Anterior cingulate cortex (tissue), 58 donors: ENCODE data around the gene PET100.

Source experiments
- DNase-seq, 58 donors: peaks; one replicate each; lab custom pipeline; 2025; lab: John Stamatoyannopoulos, UW

Gene PET100

DNA sequence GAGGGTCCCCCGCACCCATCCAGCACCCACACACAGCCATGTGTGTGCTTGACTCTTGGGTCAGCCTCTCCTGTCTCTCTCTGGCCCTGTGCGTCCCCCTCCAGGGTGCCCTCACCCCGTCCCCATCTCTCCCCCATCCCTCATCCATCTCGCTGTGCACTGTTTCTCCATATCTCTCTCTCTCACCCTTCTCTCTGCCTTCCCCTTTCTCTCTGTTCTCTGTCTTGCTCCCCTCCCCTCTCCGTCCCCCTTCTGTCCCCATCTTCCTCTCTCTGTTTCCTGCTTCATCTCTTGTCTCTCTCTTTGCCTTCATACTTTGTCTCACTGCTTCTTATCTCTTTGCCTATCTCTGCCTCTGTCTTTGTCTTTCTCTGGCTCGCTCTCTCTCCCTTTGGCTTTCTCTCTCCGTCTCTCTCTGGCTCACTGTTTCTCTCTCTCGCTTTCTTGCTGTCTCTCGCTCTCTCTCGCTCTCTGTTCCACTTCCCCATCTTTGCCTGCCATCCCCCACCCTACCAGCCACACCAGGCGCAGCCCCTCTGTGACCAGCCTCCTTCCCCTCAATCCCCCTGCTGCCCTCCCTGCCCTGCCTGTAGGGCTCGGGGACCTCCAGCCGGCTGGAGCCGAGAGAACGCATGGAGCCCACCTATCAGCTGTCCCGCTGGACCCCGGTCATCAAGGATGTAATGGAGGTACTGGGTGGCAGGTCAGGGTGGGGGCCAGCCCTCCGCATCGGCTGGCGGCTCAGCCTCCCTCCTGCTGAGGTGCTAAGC, 16.2 kb downstream of the PET100 start:
- no peak for DNase-seq

DNA sequence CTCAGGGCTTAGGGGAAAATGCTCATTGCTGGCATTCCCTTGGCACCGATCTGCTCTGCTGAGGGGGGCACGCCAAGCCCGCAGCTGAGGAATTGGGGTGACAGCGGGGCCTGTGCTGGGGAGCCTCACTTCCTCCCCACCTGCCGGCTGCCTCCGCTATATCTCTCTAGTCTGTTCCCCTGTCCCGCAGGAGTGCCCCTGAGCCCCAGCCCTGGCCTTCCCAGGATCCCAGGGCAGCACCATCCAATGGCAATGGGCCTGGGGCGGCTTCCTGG, 16.8 kb downstream of the PET100 start:
- no peak for DNase-seq

DNA sequence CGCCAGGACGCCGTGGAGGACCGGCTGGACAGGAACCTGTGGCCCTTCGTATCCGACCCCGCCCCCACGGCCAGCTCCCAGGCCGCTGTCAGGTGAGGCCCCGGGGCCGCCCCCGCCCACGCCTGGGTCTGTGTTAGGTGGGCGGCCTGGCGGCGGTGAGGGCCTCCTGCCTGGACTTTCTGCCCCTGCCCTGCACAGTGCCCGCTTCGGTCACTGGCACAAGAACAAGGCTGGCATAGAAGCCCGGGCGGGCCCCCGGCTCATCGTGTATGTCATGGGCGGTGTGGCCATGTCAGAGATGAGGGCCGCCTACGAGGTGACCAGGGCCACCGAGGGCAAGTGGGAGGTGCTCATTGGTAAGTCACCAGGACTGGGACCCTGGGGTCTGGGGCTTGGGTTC, 17.6 kb downstream of the PET100 start:
- no peak for DNase-seq

DNA sequence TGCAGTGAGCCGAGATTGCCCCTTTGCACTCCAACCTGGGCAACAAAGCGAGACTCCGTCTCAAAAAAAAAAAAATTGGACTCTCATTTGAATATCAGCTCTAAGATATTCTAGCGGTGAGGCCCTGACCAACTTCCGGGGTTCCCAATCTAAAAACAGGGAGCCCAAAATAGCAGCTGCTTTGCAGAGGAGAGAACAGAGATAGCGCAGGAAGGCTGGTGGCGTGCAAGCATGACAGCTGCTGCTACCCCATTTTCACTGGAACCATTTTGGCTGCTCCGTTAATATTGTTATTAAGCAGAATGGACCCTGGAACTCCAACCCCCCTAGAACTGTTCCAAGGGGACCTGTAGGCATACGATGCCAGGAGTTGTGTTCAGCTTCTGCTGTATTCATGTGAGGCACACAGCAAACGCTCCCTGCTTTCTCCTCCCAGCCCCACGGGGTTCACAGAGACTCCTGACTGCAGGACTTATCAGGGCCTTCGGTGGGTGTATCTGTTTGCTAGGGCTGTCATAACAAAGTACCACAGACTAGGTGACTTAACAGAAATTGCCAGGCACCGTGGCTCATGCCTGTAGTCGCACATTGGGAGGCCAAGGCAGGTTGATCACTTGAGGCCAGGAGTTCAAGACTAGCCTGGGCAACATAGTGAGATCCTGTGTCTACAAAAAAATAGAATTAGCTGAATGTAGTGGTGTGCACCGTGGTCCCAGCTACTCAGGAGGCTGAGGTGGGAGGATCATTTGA, 18.8 kb downstream of the PET100 start:
- DNase-seq, result no peak

DNA sequence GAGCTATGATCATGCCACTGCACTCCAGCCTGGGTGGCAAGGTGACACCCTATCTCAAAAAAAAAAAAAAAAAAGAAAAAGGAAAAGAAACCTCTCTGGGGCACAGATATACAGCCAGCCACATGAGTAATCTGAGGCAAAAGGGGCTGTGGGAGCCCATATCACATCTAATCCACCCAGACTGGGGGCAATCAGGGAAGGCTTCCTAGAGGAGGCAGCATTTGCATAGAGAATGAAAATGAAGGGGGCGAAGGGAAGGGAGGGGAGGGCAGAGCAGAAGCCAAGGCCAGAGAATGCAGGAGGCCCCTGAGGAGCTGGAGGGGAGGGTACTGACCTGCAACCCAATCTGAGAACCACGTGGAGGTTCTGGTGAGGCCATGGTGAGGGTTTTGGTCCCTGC, 20.6 kb downstream of the PET100 start:
- DNase-seq, result no peak

DNA sequence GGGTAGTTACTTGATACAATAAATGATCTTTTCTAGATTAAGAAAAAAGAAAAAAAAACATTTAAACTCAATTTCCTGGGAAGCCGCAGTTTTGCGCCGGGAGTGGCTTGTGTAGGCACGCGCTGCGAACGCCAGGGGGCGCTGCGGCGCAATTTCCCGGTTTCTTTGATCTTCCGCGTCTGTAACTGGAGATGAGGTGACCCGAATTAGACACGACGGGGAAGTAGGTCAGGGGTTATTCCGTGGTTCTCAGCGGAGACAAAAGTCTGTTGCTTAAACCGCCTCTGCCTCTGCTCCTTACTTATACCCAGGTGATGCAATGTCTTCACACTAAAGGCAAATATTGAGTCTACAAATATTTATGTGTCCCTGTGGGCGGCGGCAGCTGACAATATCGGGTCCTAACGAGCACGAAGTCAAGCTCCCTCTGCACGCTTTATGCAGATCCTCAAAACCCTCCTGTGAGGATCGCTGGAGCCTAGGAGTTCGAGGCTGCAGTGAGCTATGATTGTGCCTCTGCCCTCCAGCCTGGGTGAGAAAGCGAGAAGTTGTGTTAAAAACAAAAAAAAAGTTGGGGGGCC, 22.6 kb downstream of the PET100 start:
- peak in 55 of 58 donors; percentile 10 to 85 (median 52) for DNase-seq

DNA sequence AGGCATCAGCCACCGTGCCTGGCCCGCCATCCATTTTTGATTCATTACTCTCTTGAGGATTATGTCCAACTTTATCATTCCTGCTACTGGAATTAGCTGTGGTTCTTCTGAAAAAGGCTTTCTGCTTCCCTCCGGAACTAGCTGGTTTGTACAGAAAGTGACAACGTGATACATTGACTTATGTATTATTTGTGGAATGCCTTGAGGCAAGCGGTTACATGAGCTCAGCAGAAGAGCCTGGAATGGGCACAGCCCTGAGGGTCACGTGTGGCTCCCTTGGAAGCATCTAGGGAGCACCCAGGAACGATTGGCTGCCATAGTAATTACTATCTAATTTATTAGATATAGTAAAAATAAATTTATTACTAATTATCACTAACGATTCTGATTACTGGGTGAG, 24.8 kb downstream of the PET100 start:
- no peak for DNase-seq

DNA sequence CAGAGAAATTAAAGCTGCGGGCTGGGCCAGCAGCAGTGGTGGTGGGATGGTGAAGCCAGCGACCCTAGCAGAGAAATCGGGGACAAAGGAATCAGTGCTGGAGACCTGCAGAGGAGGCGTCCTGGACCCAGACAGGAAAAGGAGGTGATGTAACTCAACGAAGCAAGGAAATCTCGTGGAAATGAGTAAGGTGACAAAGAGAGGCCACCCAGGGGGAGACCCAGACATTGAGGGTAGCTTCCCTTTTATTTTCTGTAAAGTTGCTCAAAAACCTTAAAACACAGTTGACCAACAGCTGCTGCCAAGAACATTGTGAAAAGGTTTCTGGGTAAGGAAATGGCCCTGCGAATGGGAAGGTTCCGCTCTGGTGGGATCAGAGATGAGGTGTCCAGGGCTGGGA, 26.0 kb downstream of the PET100 start:
- DNase-seq, result no peak

DNA sequence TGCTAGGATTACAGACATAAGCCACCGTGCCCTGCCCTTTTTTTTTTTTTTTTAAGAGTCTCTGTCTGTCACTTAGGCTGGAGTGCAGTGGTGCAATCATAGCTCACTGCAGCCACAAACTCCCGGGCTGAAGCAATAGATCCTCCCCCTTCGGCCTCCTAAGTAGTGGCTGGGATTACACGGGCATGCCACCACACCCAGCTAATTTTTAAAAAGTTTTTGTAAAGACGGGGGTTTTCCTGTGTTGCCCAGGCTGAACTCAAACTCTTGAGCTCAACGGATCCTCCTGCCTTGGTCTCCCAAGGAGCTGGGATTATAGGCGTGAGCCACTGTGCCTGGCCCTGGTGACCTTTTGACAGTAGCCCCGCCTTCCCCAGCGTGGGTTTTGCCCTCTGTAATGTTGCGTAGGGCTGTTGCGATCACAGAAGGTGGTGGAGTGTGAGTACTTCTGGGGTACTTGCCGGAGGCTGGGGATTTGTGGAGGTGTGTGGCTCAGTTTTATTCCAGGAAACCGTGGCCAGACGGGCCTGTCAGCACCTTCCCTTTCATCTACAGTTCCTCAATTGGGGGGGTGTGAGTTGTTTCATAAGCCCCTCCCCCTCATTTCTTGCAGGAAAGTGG, 27.6 kb downstream of the PET100 start:
- peak in 12 of 58 donors; percentile 3 to 36 (median 18) for DNase-seq

DNA sequence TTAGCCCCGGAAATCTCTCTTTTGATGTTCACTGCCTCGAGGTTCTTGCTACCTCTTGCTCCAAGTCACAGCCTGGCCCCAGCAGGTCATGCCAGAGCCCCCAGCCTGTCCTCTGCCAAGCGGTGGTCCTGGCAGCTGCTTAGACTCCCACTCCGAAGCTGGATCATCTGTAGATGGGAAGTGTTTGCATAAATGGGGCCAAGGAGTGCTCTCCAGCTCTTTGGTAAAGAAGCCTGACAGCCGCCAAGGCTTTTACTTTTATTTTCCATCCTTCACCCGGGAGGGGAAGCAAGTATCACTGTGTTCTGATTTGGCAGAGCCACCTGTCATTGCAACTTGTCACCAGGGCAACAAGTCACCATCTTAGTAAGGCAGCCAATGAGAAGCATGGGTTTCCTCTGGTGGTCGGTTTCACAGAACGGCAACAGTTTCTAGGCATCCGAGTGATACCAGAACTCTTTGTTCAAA, 28.7 kb downstream of the PET100 start:
- DNase-seq, result peak in 38 of 58 donors; percentile 6 to 83 (median 38)

DNA sequence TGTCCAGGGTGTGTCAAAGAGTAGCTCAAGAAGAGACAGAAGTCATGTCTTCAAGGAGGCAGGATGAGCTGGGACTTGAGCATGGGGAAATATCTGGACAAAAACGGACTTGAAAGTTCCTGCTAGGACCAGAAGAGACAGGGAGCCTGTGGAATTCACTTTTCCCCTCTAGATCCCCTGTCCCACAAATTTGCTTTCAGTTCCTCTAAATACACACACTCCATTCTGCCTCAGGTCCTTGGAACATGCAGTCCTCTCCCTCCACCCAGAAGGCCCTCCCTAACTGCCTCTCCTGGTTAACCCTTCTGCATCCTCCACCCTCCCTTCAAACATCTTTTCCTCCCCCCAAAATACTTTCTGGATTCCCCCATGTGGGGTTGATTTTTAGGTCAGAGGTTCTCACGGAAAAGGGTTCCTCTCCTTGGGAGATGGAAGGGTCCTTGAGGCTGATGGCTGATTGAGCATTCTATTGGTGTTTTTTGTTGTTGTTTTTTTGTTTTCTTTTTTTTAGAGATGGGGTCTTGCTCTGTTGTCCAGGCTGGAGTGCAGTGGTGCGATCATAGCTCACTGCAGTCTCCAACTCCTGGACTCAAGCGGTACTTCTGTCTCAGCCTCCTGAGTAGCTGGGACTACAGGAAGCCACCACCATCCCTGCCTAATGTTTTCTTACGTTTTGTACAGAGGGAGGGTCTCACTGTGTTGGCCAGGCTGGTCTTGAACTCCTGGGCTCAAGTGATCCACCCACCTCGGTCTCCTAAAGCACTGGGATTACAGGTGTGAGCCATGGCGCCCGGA, 32.3 kb downstream of the PET100 start:
- DNase-seq, result no peak

DNA sequence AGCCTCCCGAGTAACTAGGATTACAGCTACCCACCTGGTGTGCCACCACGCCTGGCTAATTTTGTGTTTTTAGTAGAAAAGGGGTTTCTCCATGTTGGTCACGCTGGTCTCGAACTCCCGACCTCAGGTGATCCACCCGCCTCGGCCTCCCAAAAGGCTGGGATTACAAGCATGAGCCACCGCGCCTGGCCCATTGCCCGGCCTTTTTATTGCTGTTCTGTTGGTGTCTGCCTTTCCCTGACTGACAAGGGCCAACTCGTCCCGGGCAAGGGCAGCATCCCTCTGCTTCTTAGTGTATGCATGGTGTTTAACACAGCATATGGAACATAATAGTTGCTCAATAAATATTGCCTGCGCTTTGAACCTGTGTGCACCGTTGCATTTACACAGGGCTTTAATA, 33.1 kb downstream of the PET100 start:
- no peak for DNase-seq

DNA sequence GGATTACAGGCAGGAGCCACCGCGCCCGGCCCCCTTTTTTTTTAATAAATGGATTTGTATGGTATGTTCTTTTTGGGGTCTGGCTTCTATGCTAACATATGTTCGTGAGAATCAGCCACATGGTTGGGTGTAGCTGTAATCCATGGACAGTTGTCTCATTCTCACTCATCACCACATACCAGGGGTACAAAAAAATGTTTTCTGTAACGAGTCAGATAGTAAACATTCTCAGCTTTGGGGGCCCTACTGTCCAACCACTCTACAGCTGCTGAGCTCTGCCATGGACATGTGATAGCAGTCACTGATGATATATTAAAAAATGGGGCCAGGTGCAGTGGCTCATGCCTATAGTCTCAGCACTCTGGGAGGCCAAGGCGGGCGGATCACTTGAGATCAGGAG, 34.1 kb downstream of the PET100 start:
- DNase-seq, result no peak

DNA sequence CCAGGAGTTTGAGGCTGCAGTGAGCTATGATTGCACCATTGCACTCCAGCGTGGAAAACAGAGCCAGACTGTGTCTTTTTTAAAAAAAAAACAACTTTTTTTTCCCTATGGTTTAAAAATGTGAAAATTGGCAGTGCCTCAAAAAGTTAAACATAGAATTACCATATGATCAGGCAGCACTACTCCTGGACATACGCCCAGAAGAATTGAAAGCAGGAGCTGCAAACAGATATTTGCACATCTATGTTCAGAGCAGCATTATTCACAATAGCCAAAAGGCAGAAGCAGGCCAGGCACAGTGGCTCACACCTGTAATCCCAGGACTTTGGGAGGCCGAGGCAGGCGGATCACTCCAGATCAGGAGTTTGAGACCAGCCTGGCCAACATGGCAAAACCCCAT, 35.5 kb downstream of the PET100 start:
- DNase-seq, result peak in 8 of 58 donors; percentile 3 to 52 (median 10)

DNA sequence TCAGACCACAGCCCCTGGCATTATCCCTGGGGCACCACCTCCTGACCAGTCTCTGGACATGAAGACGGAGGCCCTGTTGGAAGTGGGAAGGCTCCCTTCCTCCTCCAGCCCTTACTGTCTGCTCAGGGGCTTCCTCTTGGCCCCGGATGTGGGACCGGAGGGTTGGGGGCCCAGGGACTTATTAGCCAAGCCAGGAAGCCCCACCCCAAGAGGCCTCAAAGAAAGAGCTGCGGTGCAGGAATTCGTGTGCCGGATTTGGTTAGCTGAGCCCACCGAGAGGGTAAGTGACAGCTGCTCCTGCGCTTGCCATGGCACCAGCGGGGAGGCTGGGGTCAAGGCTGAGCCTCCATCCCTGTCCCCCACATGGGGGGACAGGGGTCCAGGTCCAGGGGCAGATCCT, 39.2 kb downstream of the PET100 start, which contains the start of gene RETN:
RETN (plus strand) TSS at position 208 of the 400 bp plus-strand sequence. CDS start 278 bp downstream, outside the sequence.
- DNase-seq, result no peak

DNA sequence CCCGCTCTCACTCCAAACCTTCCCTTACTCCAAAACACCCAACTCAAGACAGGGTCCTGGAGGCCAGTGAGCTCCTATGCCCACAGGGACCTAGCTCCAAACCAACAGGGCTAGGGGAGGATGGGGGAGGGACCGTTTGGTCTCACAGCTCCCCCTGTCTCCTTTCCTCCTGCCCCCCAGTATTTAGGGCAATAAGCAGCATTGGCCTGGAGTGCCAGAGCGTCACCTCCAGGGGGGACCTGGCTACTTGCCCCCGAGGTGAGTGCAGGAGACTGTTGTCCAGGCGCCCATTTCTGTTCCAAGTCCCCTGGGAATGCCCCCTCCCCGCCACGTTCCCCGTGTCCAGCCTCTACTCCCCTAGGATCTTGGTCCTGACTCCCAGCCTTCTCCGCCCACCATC, 40.0 kb downstream of the PET100 start:
- DNase-seq, result peak in 1 of 58 donors; percentile 51

DNA sequence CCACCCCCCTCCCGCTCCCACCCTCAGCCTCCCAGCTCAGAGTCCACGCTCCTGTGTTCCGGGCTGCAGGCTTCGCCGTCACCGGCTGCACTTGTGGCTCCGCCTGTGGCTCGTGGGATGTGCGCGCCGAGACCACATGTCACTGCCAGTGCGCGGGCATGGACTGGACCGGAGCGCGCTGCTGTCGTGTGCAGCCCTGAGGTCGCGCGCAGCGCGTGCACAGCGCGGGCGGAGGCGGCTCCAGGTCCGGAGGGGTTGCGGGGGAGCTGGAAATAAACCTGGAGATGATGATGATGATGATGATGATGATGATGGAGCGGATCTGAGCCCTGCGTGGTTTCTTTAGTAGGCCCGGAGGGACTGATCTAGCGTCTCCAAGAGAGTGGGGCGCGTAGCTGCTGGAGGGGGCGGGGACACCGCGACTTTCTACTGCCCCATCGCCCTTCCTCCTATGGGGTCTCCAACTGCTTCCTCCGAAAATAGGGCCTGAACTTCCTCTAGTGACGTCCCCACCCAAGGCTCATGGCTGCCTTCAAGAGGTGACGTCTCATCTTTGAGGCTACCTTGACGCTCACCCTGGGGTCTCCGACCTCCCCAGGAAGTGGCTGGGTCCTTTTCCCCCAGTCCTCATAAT, 40.7 kb downstream of the PET100 start:
- DNase-seq, result peak in 40 of 58 donors; percentile 3 to 77 (median 31)

DNA sequence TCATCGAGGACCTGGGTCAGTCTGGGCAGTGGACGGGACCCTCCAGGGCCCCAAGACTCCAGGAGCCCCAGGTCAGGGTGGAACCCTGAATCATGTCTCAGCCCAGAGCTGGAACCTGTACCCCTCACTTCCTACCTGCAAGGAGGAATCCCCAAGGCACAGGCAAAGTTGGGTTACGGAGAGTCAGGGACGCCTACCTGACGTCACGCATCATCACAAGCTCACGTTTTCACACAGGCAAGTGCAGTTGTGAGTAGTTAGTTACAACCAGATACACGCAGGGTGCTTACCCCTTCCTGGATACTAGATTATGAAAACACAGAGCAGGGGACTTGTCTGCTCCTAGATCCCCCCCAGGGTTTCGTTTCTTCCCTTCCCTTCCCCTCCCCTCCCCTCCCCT, 41.2 kb downstream of the PET100 start:
- no peak for DNase-seq

DNA sequence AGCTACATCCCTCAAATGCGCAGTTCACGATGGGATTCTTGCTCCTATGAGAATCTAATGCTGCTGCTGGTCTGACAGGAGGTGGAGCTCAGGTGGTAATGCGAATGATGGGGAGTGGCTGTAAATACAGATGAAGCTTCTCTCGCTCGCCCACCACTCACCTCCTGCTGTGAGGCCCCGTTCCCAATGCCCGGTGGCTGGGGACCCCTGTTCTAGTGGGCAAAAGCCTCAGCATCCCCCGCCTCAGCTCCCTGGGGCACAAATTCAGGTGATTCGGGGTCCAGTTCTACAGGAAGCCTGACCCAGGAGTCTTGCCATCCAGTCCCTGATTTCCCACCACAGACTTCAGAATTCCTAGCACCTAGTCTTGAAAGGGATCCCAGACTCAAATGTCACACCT, 42.9 kb downstream of the PET100 start:
- DNase-seq, result no peak
